DOHH2 (cell line): Measurements from ENCODE around the gene TANC1.

Source experiments
- H3F3A ChIP-seq: fragments of 200-600 bp; sonication (generic), shearing (Covaris generic); 2 replicates; pipeline ENCODE4 v1.6.0; 2016; ENCODE audit warnings: antibody characterized with exemption, mild to moderate bottlenecking; ENCODE audit not compliant: control insufficient read depth, insufficient read depth
- H3K27ac ChIP-seq: fragments of 200-600 bp; sonication (generic); 2 replicates; pipeline ENCODE4 v1.5.1; 2014; ENCODE audit warnings: low read depth, mild to moderate bottlenecking, low read length, moderate library complexity
- H3K27me3 ChIP-seq: fragments of 200-600 bp; sonication (generic); 2 replicates; pipeline ENCODE4 v1.6.1; 2014; ENCODE audit warnings: mild to moderate bottlenecking, low read length, mixed read lengths; ENCODE audit not compliant: control insufficient read depth
- H3K36me3 ChIP-seq: fragments of 200-600 bp; sonication (generic); 2 replicates; pipeline ENCODE4 v1.6.1; 2014; ENCODE audit warnings: mild to moderate bottlenecking, low read length, moderate library complexity, mixed read lengths; ENCODE audit not compliant: control insufficient read depth
- H3K4me1 ChIP-seq: fragments of 200-600 bp; sonication (generic); 2 replicates; pipeline ENCODE4 v1.6.1; 2014; ENCODE audit warnings: mild to moderate bottlenecking, low read length, mixed read lengths; ENCODE audit not compliant: control insufficient read depth
- H3K4me2 ChIP-seq: fragments of 200-600 bp; sonication (generic); 2 replicates; pipeline ENCODE4 v1.6.0; 2014; ENCODE audit warnings: mild to moderate bottlenecking, low read length, moderate library complexity
- H3K4me3 ChIP-seq: fragments of 200-600 bp; sonication (generic); 2 replicates; pipeline ENCODE4 v1.5.1; 2014; ENCODE audit warnings: mild to moderate bottlenecking, low read length, mixed read lengths
- H3K79me2 ChIP-seq: fragments of 200-600 bp; sonication (generic); 2 replicates; pipeline ENCODE4 v1.6.1; 2014; ENCODE audit warnings: mild to moderate bottlenecking, low read length, mixed read lengths; ENCODE audit not compliant: control insufficient read depth
- H3K9me2 ChIP-seq: fragments of 200-600 bp; sonication (generic); replicated peaks from 2 replicates; pipeline ENCODE4 v1.6.1; 2014; ENCODE audit warnings: mild to moderate bottlenecking, low read length, mixed read lengths; ENCODE audit not compliant: control insufficient read depth
- H3K9me3 ChIP-seq: fragments of 200-600 bp; sonication (generic); 2 replicates; pipeline ENCODE4 v1.6.1; 2014; ENCODE audit warnings: antibody characterized with exemption, low read length, mixed read lengths; ENCODE audit not compliant: control insufficient read depth, insufficient read depth
- H4K20me1 ChIP-seq: fragments of 200-600 bp; sonication (generic); 2 replicates; pipeline ENCODE4 v1.6.0; 2014; ENCODE audit warnings: low read depth, mild to moderate bottlenecking, antibody characterized with exemption, low read length, moderate library complexity; ENCODE audit not compliant: control insufficient read depth, insufficient read depth
- CTCF ChIP-seq: fragments of 200-600 bp; sonication (generic); IDR thresholded peaks from one replicate; pipeline ENCODE4 v1.5.1; 2014; ENCODE audit warnings: antibody characterized with exemption, mild to moderate bottlenecking, low read depth, low read length; ENCODE audit not compliant: poor library complexity, severe bottlenecking
- EZH2phosphoT487 ChIP-seq: fragments of 200-600 bp; sonication (generic); IDR thresholded peaks from 2 replicates; pipeline ENCODE4 v1.6.1; 2017; ENCODE audit warnings: borderline replicate concordance, mild to moderate bottlenecking, antibody characterized with exemption, low read length, moderate library complexity, mixed read lengths

TANC1 gene

GRCh38 chr2:159157361-159158209 is 189.1 kb downstream of the TANC1 start:
- no peaks in the 10 kb centered on the region for H3K9me3 ChIP-seq
- no peak overlapping the region for H3K4me2 ChIP-seq
- H3F3A ChIP-seq: no peaks in the 10 kb centered on the region
- TF ChIP-seq CTCF: no peak
- TF ChIP-seq EZH2phosphoT487: no peak
- H3K9me2 ChIP-seq: no peaks in the 10 kb centered on the region
- H3K79me2 ChIP-seq: no peaks in the 10 kb centered on the region
- H4K20me1 ChIP-seq: no peaks in the 10 kb centered on the region
- no peak overlapping the region for H3K27ac ChIP-seq
- H3K4me3 ChIP-seq: no peak overlapping the region
- H3K36me3 ChIP-seq: no peaks in the 10 kb centered on the region
- H3K27me3 ChIP-seq: no peaks in the 10 kb centered on the region
- peaks cover 5% of the 10 kb centered on the region for H3K4me1 ChIP-seq

DNA sequence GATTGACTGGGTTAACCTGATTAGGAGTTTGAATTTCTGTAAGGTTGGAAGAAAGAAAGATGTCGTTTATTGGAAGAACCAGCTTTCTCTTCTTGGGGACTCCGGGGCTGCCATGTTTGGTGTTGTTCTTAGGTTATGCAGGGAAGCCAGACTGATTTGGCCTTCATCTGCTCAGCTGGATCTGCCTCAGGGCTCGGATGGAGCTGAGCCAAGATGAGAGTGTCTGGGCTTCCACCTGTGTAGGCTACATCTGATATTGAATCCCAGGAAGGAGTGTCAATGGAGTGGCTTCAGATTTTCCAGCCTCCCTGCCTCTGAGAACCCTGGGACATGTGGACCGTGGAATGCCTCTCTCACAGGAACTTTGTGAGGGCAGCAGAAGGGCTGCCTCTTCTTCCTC is 192.0 kb downstream of the TANC1 start:
- H3K27ac ChIP-seq: no peak overlapping the region
- TF ChIP-seq CTCF: no peak
- TF ChIP-seq EZH2phosphoT487: no peak
- H4K20me1 ChIP-seq: no peaks in the 10 kb centered on the region
- no peak overlapping the region for H3K4me2 ChIP-seq
- H3K4me3 ChIP-seq: no peak overlapping the region
- peaks cover 9% of the 10 kb centered on the region for H3K4me1 ChIP-seq
- no peaks in the 10 kb centered on the region for H3F3A ChIP-seq
- no peaks in the 10 kb centered on the region for H3K36me3 ChIP-seq
- no peaks in the 10 kb centered on the region for H3K9me3 ChIP-seq
- no peaks in the 10 kb centered on the region for H3K9me2 ChIP-seq
- H3K27me3 ChIP-seq: no peaks in the 10 kb centered on the region
- H3K79me2 ChIP-seq: no peaks in the 10 kb centered on the region

- Histone ChIP-seq H3K9me3 (no peaks in the 10 kb centered on the region), H3K9me2 (no peaks in the 10 kb centered on the region), H3K4me3 (no peak overlapping the region), H3K27me3 (no peaks in the 10 kb centered on the region), H3K79me2 (no peaks in the 10 kb centered on the region), H3K4me1 (peaks cover 9% of the 10 kb centered on the region), H3F3A (no peaks in the 10 kb centered on the region), H4K20me1 (no peaks in the 10 kb centered on the region), H3K27ac (no peak overlapping the region), H3K4me2 (peak overlapping the region; percentile 6; the same call in 1 of the 2 replicates), H3K36me3 (no peaks in the 10 kb centered on the region)
- TF ChIP-seq EZH2phosphoT487 (no peak), CTCF (no peak)
These were observed 192.5 kb downstream of the TANC1 start for GRCh38 chr2:159160954-159161353.
